ENCODE measurements around the gene IL18R1.

Gene IL18R1

DNA sequence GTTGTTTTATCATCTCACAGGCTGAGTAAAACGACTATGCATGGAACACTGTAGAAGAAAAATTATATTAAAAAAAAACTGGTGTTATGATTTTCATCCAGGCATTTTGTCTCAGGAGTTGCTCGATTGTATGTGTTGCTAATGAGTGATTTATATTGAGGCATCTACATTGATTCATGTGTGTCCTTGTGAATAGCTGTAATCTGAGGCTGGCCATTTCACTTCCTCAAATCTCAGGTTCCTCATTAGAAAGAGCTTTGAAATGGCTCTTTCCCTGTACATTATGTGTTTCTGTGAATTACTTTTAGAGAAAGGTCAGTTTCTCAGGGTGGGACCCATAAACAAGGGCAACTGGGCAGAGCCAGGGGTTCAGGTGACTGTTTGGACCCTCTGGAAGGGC lies 2.3 kb downstream of the IL18R1 start:
- TF ChIP-seq, protein P1, sequence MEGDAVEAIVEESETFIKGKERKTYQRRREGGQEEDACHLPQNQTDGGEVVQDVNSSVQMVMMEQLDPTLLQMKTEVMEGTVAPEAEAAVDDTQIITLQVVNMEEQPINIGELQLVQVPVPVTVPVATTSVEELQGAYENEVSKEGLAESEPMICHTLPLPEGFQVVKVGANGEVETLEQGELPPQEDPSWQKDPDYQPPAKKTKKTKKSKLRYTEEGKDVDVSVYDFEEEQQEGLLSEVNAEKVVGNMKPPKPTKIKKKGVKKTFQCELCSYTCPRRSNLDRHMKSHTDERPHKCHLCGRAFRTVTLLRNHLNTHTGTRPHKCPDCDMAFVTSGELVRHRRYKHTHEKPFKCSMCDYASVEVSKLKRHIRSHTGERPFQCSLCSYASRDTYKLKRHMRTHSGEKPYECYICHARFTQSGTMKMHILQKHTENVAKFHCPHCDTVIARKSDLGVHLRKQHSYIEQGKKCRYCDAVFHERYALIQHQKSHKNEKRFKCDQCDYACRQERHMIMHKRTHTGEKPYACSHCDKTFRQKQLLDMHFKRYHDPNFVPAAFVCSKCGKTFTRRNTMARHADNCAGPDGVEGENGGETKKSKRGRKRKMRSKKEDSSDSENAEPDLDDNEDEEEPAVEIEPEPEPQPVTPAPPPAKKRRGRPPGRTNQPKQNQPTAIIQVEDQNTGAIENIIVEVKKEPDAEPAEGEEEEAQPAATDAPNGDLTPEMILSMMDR (IDR thresholded peaks at IDR 0.05; ENCODE audit: low read depth, low read length, missing control alignments), result no peak
- peak; percentile 22 for DNase-seq (ENCODE audit: low read depth)
- no peak overlapping the region for H3K4me3 ChIP-seq (ENCODE audit: low read depth, low read length)

DNA sequence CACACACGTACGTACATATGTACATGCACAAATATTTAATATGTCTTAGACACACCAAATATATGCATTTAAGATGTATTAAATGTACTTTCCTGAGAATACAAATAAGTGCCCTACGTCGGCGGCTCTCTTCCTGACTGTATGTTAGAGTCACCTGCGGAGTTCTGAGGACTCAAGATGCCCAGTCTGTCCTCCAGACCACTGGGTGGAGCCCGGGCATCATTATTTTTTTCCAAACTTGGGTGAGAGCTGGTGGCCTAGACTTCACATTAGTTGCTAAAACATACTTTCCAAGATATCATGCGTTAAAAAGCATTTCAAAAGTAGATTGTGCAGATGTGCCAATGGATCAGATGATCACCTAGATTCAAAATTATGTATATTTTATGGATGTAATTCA lies 2.9 kb downstream of the IL18R1 start:
- no peak for DNase-seq (ENCODE audit: low read depth)
- no peak overlapping the region for H3K4me3 ChIP-seq (ENCODE audit: low read depth, low read length)
- TF ChIP-seq, protein P1 (IDR thresholded peaks at IDR 0.05; ENCODE audit: low read depth, low read length, missing control alignments), result no peak

DNA sequence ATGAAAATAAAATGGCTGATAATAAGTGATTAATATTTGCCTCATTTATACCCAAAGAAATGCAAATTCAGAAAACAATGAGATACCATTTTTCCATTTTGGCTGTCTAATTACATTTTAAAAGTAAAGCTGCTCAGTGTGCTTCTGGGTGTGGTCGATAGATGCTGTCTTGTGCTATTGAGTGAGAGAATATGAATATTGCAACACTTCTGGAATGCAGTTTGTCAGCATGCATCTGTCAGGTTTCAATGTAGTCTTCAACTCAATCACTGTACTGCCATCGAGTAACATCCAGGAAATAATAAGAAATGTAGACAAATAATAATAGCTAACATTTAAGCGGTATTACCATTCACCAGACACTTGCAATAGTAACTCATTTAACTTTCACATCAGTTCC lies 3.9 kb downstream of the IL18R1 start:
- TF ChIP-seq, protein P1 (IDR thresholded peaks at IDR 0.05; ENCODE audit: low read depth, low read length, missing control alignments), result no peak
- DNase-seq (ENCODE audit: low read depth), result no peak
- H3K4me3 ChIP-seq (ENCODE audit: low read depth, low read length), result no peak overlapping the region

DNA sequence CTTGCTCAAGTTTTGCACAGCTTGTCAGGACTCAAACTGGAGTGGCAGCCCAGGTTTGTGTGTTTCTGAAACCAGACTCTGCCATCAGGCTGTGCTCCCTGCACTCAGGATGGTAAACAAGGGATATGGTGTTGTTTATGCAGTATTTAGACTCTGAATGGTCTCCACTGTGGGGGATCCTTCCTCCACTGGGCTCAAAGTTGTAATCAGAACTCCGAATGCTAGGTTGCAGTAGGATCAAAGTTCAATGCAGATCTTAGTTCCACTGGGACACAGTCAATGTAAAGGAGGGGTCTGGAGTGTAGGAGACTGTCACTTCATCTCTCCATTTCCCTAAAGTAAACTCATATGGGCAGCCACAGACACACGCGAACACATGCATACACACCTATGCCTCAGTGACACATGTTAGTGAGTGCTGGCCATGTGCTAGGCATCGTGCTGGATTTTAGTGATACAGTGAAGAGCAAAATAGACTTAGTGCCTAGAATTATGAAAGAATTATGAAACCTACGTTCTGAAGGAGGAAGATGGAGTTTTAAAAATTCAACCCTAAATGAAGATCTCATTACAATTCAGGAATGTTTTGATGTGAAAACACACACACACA lies 6.1 kb downstream of the IL18R1 start:
- DNase-seq (ENCODE audit: low read depth), result no peak
- TF ChIP-seq, protein P1 (IDR thresholded peaks at IDR 0.05; ENCODE audit: low read depth, low read length, missing control alignments), result no peak
- H3K4me3 ChIP-seq (ENCODE audit: low read depth, low read length), result no peak overlapping the region

DNA sequence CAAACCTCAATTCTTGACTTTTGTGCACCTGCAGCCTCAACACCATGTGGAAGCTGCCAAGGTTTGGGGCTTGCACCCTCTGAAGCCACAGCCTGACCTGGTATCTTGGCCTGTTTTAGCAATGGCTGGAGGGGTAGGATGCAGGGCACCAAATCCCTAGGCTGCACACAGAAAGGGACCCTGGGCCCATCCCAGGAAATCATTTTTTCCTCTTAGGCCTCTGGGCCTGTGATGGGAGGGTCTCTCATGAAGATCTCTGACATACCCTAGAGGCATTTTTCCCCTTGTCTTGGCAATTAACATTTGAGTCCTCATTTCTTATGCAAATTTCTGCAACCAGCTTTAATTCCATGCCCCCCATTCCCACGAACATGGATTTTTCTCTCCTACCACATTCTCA lies 10.2 kb downstream of the IL18R1 start:
- TF ChIP-seq, protein P1 (IDR thresholded peaks at IDR 0.05; ENCODE audit: low read depth, low read length, missing control alignments), result no peak
- no peak for DNase-seq (ENCODE audit: low read depth)
- no peak overlapping the region for H3K4me3 ChIP-seq (ENCODE audit: low read depth, low read length)

DNA sequence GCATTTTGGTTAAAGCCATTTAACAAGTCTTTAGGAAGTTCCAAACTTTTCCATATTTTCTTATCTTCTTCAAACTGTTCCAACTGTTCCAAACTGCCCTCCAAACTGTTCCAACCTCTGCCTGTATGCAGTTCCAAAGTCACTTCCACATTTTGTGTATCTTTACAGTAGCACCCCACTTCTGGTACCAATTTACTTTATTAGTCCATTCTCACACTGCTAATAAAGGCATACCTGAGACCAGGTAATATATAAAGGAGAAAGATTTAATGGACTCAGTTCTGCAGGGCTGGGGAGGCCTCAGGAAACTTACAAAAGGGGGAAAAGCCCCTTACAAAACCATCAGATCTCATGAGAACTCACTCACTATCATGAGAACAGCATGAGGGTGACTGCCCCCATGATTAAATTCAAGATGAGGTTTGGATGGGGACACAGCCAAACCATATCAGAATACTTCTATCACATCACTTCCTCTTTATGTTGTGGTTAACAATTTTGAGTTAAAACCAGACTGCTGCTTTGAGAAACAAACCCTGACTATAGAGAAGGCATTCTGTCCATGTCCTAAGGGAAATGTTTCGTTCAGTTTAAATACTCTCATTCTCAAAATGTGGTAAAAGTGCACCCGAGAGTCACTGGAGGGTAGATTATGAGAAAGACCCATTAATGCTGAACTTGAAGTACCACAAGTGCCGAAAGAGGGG lies 11.0 kb downstream of the IL18R1 start:
- no peak overlapping the region for H3K4me3 ChIP-seq (ENCODE audit: low read depth, low read length)
- TF ChIP-seq, protein P1 (IDR thresholded peaks at IDR 0.05; ENCODE audit: low read depth, low read length, missing control alignments), result no peak

More for the DNA sequence above, 11.0 kb downstream of the IL18R1 start:
- no peak for DNase-seq (ENCODE audit: low read depth)
